RWPE2 (cell line): Measurements from ENCODE around the gene SCIN.

Experiments used
- ATAC-seq: fragments of 200-7000 bp; cut with Tn5 transposase; 3 replicates; pipeline ENCODE4 v1.9.1; 2021; ENCODE audit warnings: low read depth
- DNase-seq: peaks from one replicate; pipeline ENCODE4 v3.0.0-alpha.2; 2020; ENCODE audit warnings: low spot score
- H3K27ac ChIP-seq: fragments of 450-650 bp; 2 replicates; pipeline ENCODE4 v1.5.1; 2017; ENCODE audit warnings: mild to moderate bottlenecking; ENCODE audit not compliant: poor library complexity, severe bottlenecking
- H3K27me3 ChIP-seq: fragments of 250-450 bp; sonication (Bioruptor Pico); 2 replicates; pipeline ENCODE4 v1.5.1; 2021; ENCODE audit warnings: mild to moderate bottlenecking, moderate library complexity; ENCODE audit not compliant: insufficient read depth, poor library complexity, severe bottlenecking
- H3K36me3 ChIP-seq: fragments of 250-450 bp; sonication (Bioruptor Pico); 2 replicates; pipeline ENCODE4 v1.5.1; 2020; ENCODE audit warnings: low read depth, mild to moderate bottlenecking, moderate library complexity
- H3K4me1 ChIP-seq: fragments of 250-450 bp; sonication (Bioruptor Pico); 2 replicates; pipeline ENCODE4 v1.5.1; 2021; ENCODE audit warnings: mild to moderate bottlenecking, moderate library complexity; ENCODE audit not compliant: insufficient read depth, poor library complexity, severe bottlenecking
- H3K4me3 ChIP-seq: fragments of 250-450 bp; sonication (Bioruptor Pico); 2 replicates; pipeline ENCODE4 v1.5.1; 2021; ENCODE audit warnings: mild to moderate bottlenecking, moderate library complexity; ENCODE audit not compliant: severe bottlenecking
- H3K9me3 ChIP-seq: fragments of 250-450 bp; sonication (Bioruptor Pico); 2 replicates; pipeline ENCODE4 v1.5.1; 2021; ENCODE audit warnings: mild to moderate bottlenecking, moderate library complexity; ENCODE audit not compliant: severe bottlenecking
- TF ChIP-seq, protein P1 (sequence below): fragments of 450-650 bp; IDR thresholded peaks from one replicate; pipeline ENCODE4 v1.5.1; 2017; ENCODE audit warnings: mild to moderate bottlenecking, moderate library complexity; ENCODE audit not compliant: poor library complexity, severe bottlenecking

Gene SCIN

DNA sequence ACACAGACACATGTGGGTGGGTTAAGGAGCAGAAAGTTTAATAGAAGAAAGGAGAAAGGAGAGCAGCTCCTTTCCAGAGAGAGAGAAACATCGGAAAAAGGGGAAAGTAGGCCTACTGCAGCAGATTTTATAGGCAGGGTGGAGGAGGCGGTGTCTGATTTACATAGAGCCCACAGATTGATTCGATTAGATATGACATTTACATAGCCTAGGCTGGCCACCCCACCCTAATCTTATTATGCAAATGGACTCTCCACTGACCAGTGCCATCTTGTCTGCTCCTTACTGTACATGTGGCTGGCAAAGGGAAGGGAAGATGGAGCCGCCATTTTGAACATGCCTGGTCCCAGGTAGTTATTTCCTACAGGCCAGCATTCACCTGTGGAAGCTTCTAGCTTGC lies 38.7 kb upstream of the SCIN start:
- Histone ChIP-seq H3K27me3 (peaks cover 7% of the 10 kb centered on the region), H3K36me3 (no peaks in the 10 kb centered on the region), H3K27ac (no peak overlapping the region), H3K4me3 (no peak overlapping the region), H3K4me1 (no peaks in the 10 kb centered on the region), H3K9me3 (no peaks in the 10 kb centered on the region)
- DNase-seq = no peak
- ATAC-seq = no peak
- TF ChIP-seq, protein P1, sequence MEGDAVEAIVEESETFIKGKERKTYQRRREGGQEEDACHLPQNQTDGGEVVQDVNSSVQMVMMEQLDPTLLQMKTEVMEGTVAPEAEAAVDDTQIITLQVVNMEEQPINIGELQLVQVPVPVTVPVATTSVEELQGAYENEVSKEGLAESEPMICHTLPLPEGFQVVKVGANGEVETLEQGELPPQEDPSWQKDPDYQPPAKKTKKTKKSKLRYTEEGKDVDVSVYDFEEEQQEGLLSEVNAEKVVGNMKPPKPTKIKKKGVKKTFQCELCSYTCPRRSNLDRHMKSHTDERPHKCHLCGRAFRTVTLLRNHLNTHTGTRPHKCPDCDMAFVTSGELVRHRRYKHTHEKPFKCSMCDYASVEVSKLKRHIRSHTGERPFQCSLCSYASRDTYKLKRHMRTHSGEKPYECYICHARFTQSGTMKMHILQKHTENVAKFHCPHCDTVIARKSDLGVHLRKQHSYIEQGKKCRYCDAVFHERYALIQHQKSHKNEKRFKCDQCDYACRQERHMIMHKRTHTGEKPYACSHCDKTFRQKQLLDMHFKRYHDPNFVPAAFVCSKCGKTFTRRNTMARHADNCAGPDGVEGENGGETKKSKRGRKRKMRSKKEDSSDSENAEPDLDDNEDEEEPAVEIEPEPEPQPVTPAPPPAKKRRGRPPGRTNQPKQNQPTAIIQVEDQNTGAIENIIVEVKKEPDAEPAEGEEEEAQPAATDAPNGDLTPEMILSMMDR = no peak

DNA sequence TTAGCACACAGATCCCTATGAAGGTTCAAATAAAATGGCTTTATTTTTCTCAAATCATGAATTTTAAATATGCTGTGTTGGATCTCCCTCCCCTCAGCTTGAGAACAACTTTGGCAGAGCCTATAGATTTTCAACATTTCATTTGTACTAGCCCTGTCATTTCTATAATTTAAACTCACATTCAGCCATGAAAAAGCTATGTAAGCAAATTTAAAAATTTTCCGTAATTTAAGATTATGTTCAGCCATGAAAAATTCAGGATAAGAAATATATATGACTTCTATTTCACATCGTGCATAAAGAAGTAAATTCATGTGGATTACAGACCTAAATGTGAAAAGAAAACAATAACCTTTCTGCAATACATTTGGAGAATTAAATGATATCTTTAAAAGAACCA lies 36.5 kb upstream of the SCIN start:
- no peak overlapping the region for H3K27ac ChIP-seq
- no peak for ATAC-seq
- H3K4me3 ChIP-seq = no peak overlapping the region
- no peaks in the 10 kb centered on the region for H3K4me1 ChIP-seq
- no peaks in the 10 kb centered on the region for H3K36me3 ChIP-seq
- no peak for DNase-seq
- TF ChIP-seq, protein P1 = no peak
- no peaks in the 10 kb centered on the region for H3K9me3 ChIP-seq
- H3K27me3 ChIP-seq = peaks cover 3% of the 10 kb centered on the region

DNA sequence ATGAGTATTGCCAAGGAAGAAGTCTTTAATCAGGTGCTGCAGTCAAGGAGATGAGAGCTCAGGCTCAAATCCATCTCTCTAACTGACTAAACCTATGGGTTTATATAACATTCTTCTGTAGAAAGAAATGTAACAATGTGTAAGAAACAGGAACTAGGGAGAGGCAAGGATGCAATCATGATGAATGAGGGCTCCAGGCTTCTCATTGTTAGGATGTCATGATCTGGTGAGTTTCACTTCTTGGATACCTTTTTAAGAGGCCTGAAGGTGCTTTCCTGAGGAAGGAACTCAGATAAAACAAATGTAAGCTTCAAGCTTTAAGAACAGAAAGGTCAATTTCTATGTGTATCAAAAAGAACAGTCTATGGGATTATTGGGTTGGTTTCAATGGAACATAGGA lies 30.8 kb upstream of the SCIN start:
- Histone ChIP-seq H3K9me3 (no peaks in the 10 kb centered on the region), H3K36me3 (no peaks in the 10 kb centered on the region), H3K4me1 (no peaks in the 10 kb centered on the region), H3K27me3 (no peaks in the 10 kb centered on the region), H3K27ac (no peak overlapping the region), H3K4me3 (no peak overlapping the region)
- DNase-seq (no peak), ATAC-seq (no peak)
- TF ChIP-seq, protein P1 = no peak

DNA sequence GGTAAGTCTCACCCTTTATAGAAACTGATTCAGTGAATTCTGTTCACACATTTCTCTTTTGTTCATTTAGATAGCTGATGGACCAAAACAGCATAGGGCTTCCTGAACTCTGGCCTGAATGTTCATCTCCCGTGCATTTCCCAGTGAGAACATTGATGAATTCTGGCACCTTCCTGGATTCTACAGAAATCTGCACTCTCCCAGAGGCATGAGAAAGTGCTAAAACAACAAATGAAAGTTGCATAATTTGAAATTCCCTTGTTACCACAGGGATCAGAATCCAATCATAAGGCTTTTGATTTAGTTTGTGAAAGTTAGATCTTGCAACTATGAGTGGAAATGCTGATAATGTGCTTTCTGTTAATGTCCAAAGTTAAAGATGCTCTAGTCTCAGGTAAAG lies 29.7 kb upstream of the SCIN start:
- Histone ChIP-seq H3K4me1 (peaks cover 6% of the 10 kb centered on the region), H3K27me3 (no peaks in the 10 kb centered on the region), H3K4me3 (no peak overlapping the region), H3K36me3 (no peaks in the 10 kb centered on the region), H3K9me3 (no peaks in the 10 kb centered on the region), H3K27ac (no peak overlapping the region)
- TF ChIP-seq, protein P1 = no peak
- no peak for ATAC-seq
- no peak for DNase-seq

DNA sequence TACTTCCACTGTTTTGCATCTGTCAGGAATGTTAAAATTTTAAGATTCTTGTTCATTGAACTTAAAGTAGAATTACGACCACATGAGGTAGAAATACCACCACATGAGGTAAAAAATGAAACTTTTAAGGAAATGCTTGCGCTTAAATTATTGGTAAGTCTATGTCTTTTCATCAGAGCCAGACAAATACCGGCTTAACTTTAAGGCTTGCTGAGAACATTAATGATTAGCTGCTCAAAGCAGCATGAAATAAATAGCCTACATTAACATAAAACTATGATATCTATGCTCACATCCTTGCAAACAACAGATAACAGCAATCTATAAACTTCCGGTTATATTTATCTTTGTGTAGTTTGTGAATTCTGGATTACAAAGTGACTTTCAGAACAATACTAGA lies 26.9 kb upstream of the SCIN start:
- Histone ChIP-seq H3K4me3 (no peak overlapping the region), H3K9me3 (peaks cover 2% of the 10 kb centered on the region), H3K27me3 (no peaks in the 10 kb centered on the region), H3K36me3 (no peaks in the 10 kb centered on the region), H3K4me1 (peaks cover 6% of the 10 kb centered on the region), H3K27ac (no peak overlapping the region)
- DNase-seq (no peak), ATAC-seq (no peak)
- TF ChIP-seq, protein P1 = no peak
